Measurements from ENCODE around the gene SNAP25.

Gene SNAP25

DNA sequence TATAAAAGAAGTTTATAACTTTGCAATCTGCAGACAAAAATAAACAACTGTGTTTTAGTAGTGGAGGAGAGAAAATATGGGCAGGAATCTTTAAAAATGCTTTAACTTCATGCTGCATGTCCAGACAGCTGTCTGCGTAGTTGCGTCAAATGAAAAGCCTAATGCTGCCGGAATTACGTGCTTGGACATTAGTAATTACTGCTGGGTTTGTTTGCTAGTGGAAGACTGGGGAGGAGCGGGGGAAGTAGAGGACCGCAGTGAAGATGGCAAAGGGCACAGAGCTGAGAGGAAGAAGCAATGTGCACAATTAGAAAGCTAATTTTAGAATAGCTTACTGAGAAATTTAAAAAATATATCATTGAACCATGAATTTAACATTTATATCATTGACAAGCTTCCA is 2.4 kb downstream of the SNAP25 start:
- Histone ChIP-seq H3K9ac (ENCODE audit: low read length) (no peak overlapping the region), H3K27me3 (ENCODE audit: control insufficient read depth, insufficient read depth, low read length) (peaks cover 9% of the 10 kb centered on the region), H3K4me3 (ENCODE audit: low read length) (no peak overlapping the region), H3K4me1 (ENCODE audit: control insufficient read depth, insufficient read depth, low read length) (no peaks in the 10 kb centered on the region), H3K36me3 (ENCODE audit: control insufficient read depth, insufficient read depth, low read length) (no peaks in the 10 kb centered on the region), H3K27ac (ENCODE audit: low read depth, low read length) (no peak overlapping the region)

DNA sequence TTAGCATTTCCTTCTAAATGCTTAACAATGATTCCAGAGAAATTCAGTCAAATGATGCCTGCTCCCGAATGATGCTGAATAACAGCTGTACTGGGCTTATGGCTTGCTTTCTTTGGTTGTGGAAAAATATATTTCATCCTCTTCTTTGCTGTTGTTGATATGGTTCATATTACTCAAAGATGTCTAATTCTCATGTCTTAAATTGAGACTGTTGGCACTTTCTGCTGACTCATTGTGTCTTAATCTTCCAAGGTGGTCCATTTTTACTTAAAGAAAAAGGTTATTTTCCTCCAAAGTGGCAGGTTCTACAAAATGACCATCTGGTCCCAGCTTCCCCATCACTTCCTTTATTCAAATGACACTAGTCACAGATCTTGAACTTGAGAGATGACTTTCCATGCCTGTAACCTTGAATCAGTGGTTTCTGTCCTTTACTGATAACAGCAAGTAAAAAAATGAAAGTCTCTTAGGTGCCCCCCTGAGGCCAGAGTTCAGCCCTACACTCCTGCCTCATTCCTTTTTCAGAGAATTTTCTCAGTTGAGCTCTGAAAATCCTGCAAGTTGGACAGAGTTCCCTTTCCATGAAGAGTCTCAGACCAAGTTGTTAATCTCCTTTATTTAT is 6.9 kb downstream of the SNAP25 start:
- Histone ChIP-seq H3K9ac (ENCODE audit: low read length) (no peak overlapping the region), H3K36me3 (ENCODE audit: control insufficient read depth, insufficient read depth, low read length) (no peaks in the 10 kb centered on the region), H3K4me1 (ENCODE audit: control insufficient read depth, insufficient read depth, low read length) (no peaks in the 10 kb centered on the region), H3K27ac (ENCODE audit: low read depth, low read length) (no peak overlapping the region), H3K27me3 (ENCODE audit: control insufficient read depth, insufficient read depth, low read length) (no peaks in the 10 kb centered on the region), H3K4me3 (ENCODE audit: low read length) (no peak overlapping the region)

DNA sequence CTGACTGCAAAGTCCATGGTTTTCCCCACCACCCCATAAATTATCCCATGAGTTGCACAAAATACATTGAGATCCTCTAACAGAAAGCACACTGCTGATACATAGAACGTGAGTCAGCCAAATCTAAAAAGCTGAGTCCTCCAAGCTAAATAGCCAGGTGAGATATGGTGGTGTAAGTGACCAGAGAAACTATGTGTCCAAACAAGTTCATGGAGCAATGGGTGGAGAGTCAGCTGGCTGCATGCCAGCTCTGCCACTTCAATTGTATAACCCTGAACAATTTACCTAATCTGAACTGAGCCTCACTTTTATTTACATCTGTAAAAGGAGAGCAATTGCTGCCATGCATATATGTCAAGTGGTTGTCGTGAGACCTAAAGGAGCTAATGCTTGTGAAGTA is 9.7 kb downstream of the SNAP25 start:
- no peak overlapping the region for H3K9ac ChIP-seq (ENCODE audit: low read length)
- no peak overlapping the region for H3K4me3 ChIP-seq (ENCODE audit: low read length)
- H3K4me1 ChIP-seq (ENCODE audit: control insufficient read depth, insufficient read depth, low read length), result no peaks in the 10 kb centered on the region
- no peak overlapping the region for H3K27ac ChIP-seq (ENCODE audit: low read depth, low read length)
- no peaks in the 10 kb centered on the region for H3K36me3 ChIP-seq (ENCODE audit: control insufficient read depth, insufficient read depth, low read length)
- no peaks in the 10 kb centered on the region for H3K27me3 ChIP-seq (ENCODE audit: control insufficient read depth, insufficient read depth, low read length)

DNA sequence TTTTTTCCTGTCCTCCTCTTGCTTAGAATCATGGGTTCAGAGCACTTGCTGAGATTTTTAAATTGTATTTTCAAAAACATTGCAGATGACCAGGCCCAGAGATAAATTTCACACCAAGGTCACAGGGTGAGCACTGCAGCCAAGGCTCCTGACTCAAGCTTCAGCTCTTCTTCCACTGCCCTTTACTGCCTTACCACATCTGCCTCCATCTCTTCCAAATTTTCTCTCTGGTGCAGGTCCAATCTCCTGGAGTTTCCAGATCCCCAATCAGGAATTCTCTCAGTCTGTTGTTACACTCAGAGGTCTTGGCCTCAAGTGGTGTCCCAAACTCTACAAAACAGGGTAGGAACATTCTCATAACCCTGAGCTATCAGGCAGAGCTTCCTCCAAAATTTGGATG is 12.7 kb downstream of the SNAP25 start:
- Histone ChIP-seq H3K9ac (ENCODE audit: low read length) (no peak overlapping the region), H3K36me3 (ENCODE audit: control insufficient read depth, insufficient read depth, low read length) (no peaks in the 10 kb centered on the region), H3K4me1 (ENCODE audit: control insufficient read depth, insufficient read depth, low read length) (no peaks in the 10 kb centered on the region), H3K27me3 (ENCODE audit: control insufficient read depth, insufficient read depth, low read length) (no peaks in the 10 kb centered on the region), H3K4me3 (ENCODE audit: low read length) (no peak overlapping the region), H3K27ac (ENCODE audit: low read depth, low read length) (no peak overlapping the region)

DNA sequence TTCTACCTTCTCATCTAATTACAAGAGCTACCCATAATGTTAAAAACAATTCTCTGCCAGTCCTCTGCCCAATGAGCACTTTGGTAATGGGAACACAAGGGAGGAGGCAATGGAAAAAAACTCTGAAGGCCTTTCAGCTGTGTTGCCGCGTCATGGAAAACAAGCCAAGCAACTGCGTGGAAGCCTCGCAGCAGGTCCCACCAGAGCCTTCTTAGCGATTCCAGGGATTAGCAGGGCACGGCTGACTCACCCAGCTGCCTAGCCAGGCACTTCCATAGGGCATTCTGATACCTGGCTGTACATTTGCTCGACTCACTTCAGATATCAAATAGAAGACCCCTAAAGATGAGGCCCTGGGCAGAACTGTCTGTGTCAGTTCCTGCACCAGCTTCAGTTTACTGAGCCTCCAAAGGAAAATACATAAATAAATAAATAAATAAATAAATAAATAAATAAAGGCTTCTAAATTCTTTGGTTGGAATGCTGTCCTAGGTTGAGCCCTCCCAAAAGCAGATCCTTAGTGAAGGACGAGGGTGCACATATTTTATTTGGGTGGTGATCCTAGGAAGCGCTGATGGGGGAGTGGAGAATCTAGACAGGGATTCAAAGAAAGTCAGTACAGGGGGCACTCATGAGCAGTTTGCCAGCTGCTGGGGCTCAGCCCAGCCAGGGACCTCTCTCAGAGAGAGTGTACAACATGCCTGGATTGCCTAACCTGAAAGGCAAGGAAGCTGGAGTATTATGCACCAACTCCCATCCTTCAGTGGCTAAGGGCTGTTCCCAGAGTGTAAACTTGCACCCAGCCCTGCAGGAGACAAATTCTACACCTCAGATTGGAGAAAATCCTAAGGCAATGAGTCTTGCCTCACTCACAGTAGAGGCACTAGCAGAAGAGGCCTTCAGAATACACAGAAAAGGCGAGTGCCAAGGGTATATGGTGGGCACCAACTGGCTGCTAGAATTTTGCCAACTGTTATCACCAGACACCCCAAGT is 18.2 kb downstream of the SNAP25 start:
- no peak overlapping the region for H3K4me3 ChIP-seq (ENCODE audit: low read length)
- H3K36me3 ChIP-seq (ENCODE audit: control insufficient read depth, insufficient read depth, low read length), result no peaks in the 10 kb centered on the region
- H3K9ac ChIP-seq (ENCODE audit: low read length), result no peak overlapping the region
- no peak overlapping the region for H3K27ac ChIP-seq (ENCODE audit: low read depth, low read length)
- no peaks in the 10 kb centered on the region for H3K4me1 ChIP-seq (ENCODE audit: control insufficient read depth, insufficient read depth, low read length)
- no peaks in the 10 kb centered on the region for H3K27me3 ChIP-seq (ENCODE audit: control insufficient read depth, insufficient read depth, low read length)

DNA sequence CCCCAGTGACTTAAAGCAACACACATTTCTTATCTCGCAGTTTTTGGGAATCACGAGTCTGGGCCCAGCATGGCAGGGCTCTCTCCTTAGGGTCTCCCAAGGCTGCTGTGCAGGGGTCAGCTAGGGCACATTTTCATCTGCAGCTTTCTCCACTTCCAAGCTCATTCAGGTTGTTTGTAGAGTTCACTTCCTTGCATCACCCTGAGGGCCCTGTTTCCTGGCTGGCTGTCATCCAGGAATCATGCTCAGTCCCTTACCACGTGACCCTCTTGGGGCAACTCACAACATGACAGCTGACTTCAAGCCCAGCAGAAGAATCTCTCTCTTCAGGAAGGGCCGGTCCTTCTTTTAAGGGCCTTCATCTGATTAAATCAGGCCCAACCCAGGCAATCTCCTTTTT is 21.3 kb downstream of the SNAP25 start:
- Histone ChIP-seq H3K4me3 (ENCODE audit: low read length) (no peak overlapping the region), H3K27ac (ENCODE audit: low read depth, low read length) (no peak overlapping the region), H3K4me1 (ENCODE audit: control insufficient read depth, insufficient read depth, low read length) (no peaks in the 10 kb centered on the region), H3K36me3 (ENCODE audit: control insufficient read depth, insufficient read depth, low read length) (no peaks in the 10 kb centered on the region), H3K27me3 (ENCODE audit: control insufficient read depth, insufficient read depth, low read length) (no peaks in the 10 kb centered on the region), H3K9ac (ENCODE audit: low read length) (no peak overlapping the region)

DNA sequence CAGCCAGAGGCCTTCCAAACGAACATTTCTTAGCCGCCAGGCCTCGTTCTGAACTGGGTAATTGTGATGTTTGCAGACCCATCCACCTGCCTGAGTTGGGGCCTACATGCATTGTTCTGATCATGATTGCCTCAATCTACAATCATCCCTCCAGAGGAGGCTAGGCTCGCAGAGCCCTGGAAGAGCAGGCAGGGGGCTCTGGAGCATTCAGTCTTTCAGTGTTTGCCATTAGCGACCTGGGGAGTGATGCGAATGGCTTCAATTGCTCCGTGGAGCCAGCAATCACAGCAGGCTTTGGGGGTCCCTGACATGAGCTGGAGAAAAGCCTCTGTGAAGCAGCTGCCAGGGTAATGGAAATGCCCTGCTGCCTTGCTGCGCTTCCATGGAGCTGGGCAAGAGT is 22.0 kb downstream of the SNAP25 start:
- Histone ChIP-seq H3K27ac (ENCODE audit: low read depth, low read length) (no peak overlapping the region), H3K4me1 (ENCODE audit: control insufficient read depth, insufficient read depth, low read length) (no peaks in the 10 kb centered on the region), H3K9ac (ENCODE audit: low read length) (no peak overlapping the region), H3K4me3 (ENCODE audit: low read length) (no peak overlapping the region), H3K36me3 (ENCODE audit: control insufficient read depth, insufficient read depth, low read length) (no peaks in the 10 kb centered on the region), H3K27me3 (ENCODE audit: control insufficient read depth, insufficient read depth, low read length) (no peaks in the 10 kb centered on the region)

DNA sequence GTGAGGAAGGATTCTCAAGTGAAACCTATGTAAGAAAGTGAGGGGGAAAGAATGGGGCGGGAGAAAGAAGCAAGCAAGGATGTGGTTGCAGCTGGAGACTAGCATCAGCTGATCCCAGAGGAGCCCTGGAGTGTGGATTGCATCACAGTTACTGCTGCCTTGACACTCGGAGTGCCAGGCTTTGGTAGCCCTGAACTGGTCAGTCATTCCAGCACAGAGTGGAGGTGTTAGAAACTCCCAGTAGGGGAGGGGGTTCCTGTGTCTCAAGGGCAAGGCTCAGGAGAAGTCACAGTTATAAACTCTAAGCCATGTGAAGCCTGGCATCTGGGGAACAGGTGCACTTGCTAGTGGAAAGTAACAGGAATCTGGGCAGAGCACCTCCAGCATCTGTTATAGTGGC is 23.5 kb downstream of the SNAP25 start:
- no peak overlapping the region for H3K4me3 ChIP-seq (ENCODE audit: low read length)
- no peak overlapping the region for H3K27ac ChIP-seq (ENCODE audit: low read depth, low read length)
- H3K4me1 ChIP-seq (ENCODE audit: control insufficient read depth, insufficient read depth, low read length), result no peaks in the 10 kb centered on the region
- H3K9ac ChIP-seq (ENCODE audit: low read length), result no peak overlapping the region
- H3K27me3 ChIP-seq (ENCODE audit: control insufficient read depth, insufficient read depth, low read length), result no peaks in the 10 kb centered on the region
- H3K36me3 ChIP-seq (ENCODE audit: control insufficient read depth, insufficient read depth, low read length), result no peaks in the 10 kb centered on the region

DNA sequence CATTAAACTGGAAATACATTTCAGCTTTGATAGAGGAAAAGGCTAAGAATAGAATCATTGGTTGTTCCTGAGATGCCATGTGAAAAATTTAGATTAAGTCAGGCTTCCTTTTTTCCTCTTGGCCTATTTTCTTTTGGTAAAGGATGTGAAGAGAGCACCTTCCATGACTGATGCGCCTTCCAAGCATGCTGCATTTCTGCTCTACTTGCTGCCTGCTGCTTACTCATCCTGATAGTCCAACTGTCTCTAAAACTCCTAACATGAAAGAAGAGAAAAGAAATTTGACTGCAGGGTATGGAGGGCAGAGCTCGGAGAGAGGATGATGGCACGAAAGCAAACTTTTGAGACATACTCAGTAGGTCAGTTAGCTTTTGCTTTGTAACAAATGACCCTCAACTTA is 28.8 kb downstream of the SNAP25 start:
- Histone ChIP-seq H3K9ac (ENCODE audit: low read length) (no peak overlapping the region), H3K36me3 (ENCODE audit: control insufficient read depth, insufficient read depth, low read length) (no peaks in the 10 kb centered on the region), H3K27me3 (ENCODE audit: control insufficient read depth, insufficient read depth, low read length) (no peaks in the 10 kb centered on the region), H3K4me3 (ENCODE audit: low read length) (no peak overlapping the region), H3K27ac (ENCODE audit: low read depth, low read length) (no peak overlapping the region), H3K4me1 (ENCODE audit: control insufficient read depth, insufficient read depth, low read length) (no peaks in the 10 kb centered on the region)

DNA sequence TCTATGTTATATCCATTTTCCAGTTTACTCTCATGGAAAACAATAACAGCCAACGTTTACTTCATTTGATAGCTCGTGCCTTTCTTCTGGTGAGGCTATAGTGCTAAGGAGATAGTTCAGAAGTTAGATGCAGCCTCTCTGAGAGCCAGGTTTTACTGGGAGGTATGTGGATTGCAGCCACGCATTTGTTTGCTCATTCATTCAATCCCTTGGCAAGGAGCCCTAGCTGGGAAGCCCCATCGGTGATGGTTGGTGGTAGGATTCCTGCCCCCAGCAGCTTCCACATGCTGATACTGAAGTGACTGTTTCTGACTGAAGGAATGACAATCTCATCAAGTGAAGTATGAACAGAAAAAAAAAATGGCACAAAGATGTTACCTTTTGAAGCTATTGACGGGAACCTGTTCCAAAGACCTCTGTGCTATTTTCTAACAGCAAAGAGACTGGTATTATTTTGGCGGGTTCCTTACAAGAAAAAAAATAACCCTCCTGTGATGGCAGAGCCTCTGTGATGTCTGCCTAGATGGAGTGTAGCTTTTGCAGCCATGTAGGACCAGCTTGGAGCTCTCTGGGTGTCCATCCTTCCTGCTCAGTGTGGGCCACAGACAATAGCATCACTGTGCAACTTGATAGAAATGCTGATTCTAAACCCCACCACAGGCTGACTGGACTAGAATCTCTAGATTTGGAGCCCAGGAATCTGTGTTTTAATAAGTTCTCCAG is 30.6 kb downstream of the SNAP25 start:
- Histone ChIP-seq H3K36me3 (ENCODE audit: control insufficient read depth, insufficient read depth, low read length) (no peaks in the 10 kb centered on the region), H3K27me3 (ENCODE audit: control insufficient read depth, insufficient read depth, low read length) (no peaks in the 10 kb centered on the region), H3K4me1 (ENCODE audit: control insufficient read depth, insufficient read depth, low read length) (no peaks in the 10 kb centered on the region), H3K27ac (ENCODE audit: low read depth, low read length) (no peak overlapping the region), H3K4me3 (ENCODE audit: low read length) (no peak overlapping the region), H3K9ac (ENCODE audit: low read length) (no peak overlapping the region)

DNA sequence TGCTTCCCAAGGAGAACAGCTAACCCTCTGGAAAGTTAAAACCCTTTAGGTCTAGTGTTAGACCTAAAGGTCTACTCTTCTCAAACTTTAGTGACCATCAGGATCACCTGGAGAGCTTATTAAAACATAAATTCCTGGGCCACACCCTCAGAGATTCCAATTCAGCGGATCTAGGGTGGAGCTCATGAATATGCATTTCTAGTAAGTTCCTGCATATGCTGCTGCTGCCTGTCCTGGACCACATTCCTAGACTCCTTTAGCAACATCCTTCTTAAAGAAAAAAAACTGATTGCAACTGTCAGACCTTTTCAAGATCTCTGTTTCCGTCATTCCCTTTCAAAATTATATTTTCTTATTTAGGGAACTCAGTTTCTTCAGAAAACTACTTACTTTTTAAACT is 31.2 kb downstream of the SNAP25 start:
- no peak overlapping the region for H3K4me3 ChIP-seq (ENCODE audit: low read length)
- no peaks in the 10 kb centered on the region for H3K4me1 ChIP-seq (ENCODE audit: control insufficient read depth, insufficient read depth, low read length)
- no peak overlapping the region for H3K9ac ChIP-seq (ENCODE audit: low read length)
- H3K27me3 ChIP-seq (ENCODE audit: control insufficient read depth, insufficient read depth, low read length), result no peaks in the 10 kb centered on the region
- no peaks in the 10 kb centered on the region for H3K36me3 ChIP-seq (ENCODE audit: control insufficient read depth, insufficient read depth, low read length)
- H3K27ac ChIP-seq (ENCODE audit: low read depth, low read length), result no peak overlapping the region

DNA sequence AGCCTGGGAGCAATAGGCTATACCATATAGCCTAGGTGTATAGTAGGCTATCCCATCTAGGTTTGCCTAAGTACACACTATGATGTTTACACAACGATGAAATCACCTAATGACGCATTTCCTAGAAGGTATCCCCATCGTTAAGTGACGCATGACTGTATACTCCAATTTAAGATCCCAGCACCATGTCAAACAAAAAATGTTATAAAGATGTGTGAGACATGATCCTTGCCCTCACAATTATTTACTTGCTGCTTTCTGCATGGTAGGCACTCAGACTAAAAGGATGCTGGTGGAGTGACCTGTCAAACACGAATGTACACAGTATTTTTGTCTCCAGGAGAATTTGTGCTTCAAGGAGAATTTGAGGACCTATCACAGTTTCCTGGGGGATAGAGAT is 32.3 kb downstream of the SNAP25 start:
- no peak overlapping the region for H3K4me3 ChIP-seq (ENCODE audit: low read length)
- H3K4me1 ChIP-seq (ENCODE audit: control insufficient read depth, insufficient read depth, low read length), result no peaks in the 10 kb centered on the region
- H3K27ac ChIP-seq (ENCODE audit: low read depth, low read length), result no peak overlapping the region
- H3K9ac ChIP-seq (ENCODE audit: low read length), result no peak overlapping the region
- no peaks in the 10 kb centered on the region for H3K27me3 ChIP-seq (ENCODE audit: control insufficient read depth, insufficient read depth, low read length)
- H3K36me3 ChIP-seq (ENCODE audit: control insufficient read depth, insufficient read depth, low read length), result no peaks in the 10 kb centered on the region
